ENCODE measurements around the gene TRMT6. TPM values are rescaled to one million over a fixed set of nuclear protein-coding genes. Genes with fewer than 3 reads are reported as not detected.

TRMT6 gene
- total RNA-seq, 4 donors from 2014 or later = 9.2 to 13.4 (median 9.7) TPM

- no peaks in the 10 kb centered on the region for H3K4me1 ChIP-seq
- H3K4me3 ChIP-seq = no peak overlapping the region
- no peaks in the 10 kb centered on the region for H3K36me3 ChIP-seq
- TF ChIP-seq POLR2AphosphoS5 (IDR thresholded peaks at IDR 0.05) (no peak), POLR2A (IDR thresholded peaks at IDR 0.05; ENCODE audit: low read depth) (no peak), EP300 (IDR thresholded peaks at IDR 0.05) (no peak), CTCF (IDR thresholded peaks at IDR 0.05) (no peak)
- H3K27ac ChIP-seq (replicated peaks in 1 of 4) = no peak overlapping the region
- DNase-seq (ENCODE audit: extremely low spot score) = no peak
- 95% methylated on average over 2 of the region's 2 CpGs for WGBS
- intact Hi-C loops (cut with DNase I) = no loop called here
- H3K9me3 ChIP-seq = no peaks in the 10 kb centered on the region
- H3K27me3 ChIP-seq = peaks cover 0 to 11% (median 0%) of the 10 kb centered on the region in 4 donors
These were observed 56.7 kb downstream of the TRMT6 start for GRCh38 chr20:5893621-5894020.

GRCh38 chr20:5893052-5893451 is 57.3 kb downstream of the TRMT6 start:
- Histone ChIP-seq H3K27ac (replicated peaks in 1 of 4) (no peak overlapping the region), H3K4me3 (no peak overlapping the region), H3K4me1 (no peaks in the 10 kb centered on the region), H3K9me3 (no peaks in the 10 kb centered on the region), H3K36me3 (no peaks in the 10 kb centered on the region), H3K27me3 (peaks cover 0 to 11% (median 0%) of the 10 kb centered on the region in 4 donors)
- 71% methylated on average over 3 of the region's 3 CpGs for WGBS
- intact Hi-C loops (cut with DNase I) = no loop called here
- no peak for TF ChIP-seq EP300 (IDR thresholded peaks at IDR 0.05)
- no peak for TF ChIP-seq POLR2AphosphoS5 (IDR thresholded peaks at IDR 0.05)
- no peak for TF ChIP-seq CTCF (IDR thresholded peaks at IDR 0.05)
- TF ChIP-seq POLR2A (IDR thresholded peaks at IDR 0.05; ENCODE audit: low read depth) = no peak
- no peak for DNase-seq (ENCODE audit: extremely low spot score)

- no peak overlapping the region for H3K4me3 ChIP-seq
- TF ChIP-seq EP300 (IDR thresholded peaks at IDR 0.05) (no peak), POLR2AphosphoS5 (IDR thresholded peaks at IDR 0.05) (no peak), POLR2A (IDR thresholded peaks at IDR 0.05; ENCODE audit: low read depth) (no peak), CTCF (IDR thresholded peaks at IDR 0.05) (no peak)
- H3K36me3 ChIP-seq = no peaks in the 10 kb centered on the region
- no peak for DNase-seq (ENCODE audit: extremely low spot score)
- H3K27me3 ChIP-seq = peaks cover 0 to 3% (median 0%) of the 10 kb centered on the region in 4 donors
- intact Hi-C loops (cut with DNase I) = no loop called here
- no peak overlapping the region for H3K27ac ChIP-seq (replicated peaks in 1 of 4)
- no peaks in the 10 kb centered on the region for H3K9me3 ChIP-seq
- H3K4me1 ChIP-seq = no peaks in the 10 kb centered on the region
- WGBS = 72% methylated on average over 10 of the region's 10 CpGs
These were observed 59.4 kb downstream of the TRMT6 start for GRCh38 chr20:5890773-5891441.

GRCh38 chr20:5888041-5888440 is 62.3 kb downstream of the TRMT6 start:
- Histone ChIP-seq H3K4me3 (no peak overlapping the region), H3K4me1 (no peaks in the 10 kb centered on the region), H3K9me3 (no peaks in the 10 kb centered on the region), H3K36me3 (no peaks in the 10 kb centered on the region), H3K27ac (replicated peaks in 1 of 4) (no peak overlapping the region), H3K27me3 (no peaks in the 10 kb centered on the region)
- 35% methylated on average over 1 of the region's 1 CpG for WGBS
- DNase-seq (ENCODE audit: extremely low spot score) = no peak
- TF ChIP-seq CTCF (IDR thresholded peaks at IDR 0.05) = no peak
- no peak for TF ChIP-seq POLR2A (IDR thresholded peaks at IDR 0.05; ENCODE audit: low read depth)
- TF ChIP-seq EP300 (IDR thresholded peaks at IDR 0.05) = no peak
- no peak for TF ChIP-seq POLR2AphosphoS5 (IDR thresholded peaks at IDR 0.05)
- intact Hi-C loops (cut with DNase I) = no loop called here

- 81% methylated on average over 3 of the region's 5 CpGs for WGBS
- intact Hi-C loops (cut with DNase I) = no loop called here
- no peak overlapping the region for H3K4me3 ChIP-seq
These were observed 62.9 kb downstream of the TRMT6 start for GRCh38 chr20:5887386-5887785.

More at GRCh38 chr20:5887386-5887785, 62.9 kb downstream of the TRMT6 start:
- TF ChIP-seq CTCF (IDR thresholded peaks at IDR 0.05) = no peak
- no peak for TF ChIP-seq EP300 (IDR thresholded peaks at IDR 0.05)
- no peak for TF ChIP-seq POLR2A (IDR thresholded peaks at IDR 0.05; ENCODE audit: low read depth)
- no peak for TF ChIP-seq POLR2AphosphoS5 (IDR thresholded peaks at IDR 0.05)
- Histone ChIP-seq H3K9me3 (no peaks in the 10 kb centered on the region), H3K27me3 (no peaks in the 10 kb centered on the region), H3K36me3 (no peaks in the 10 kb centered on the region), H3K4me1 (no peaks in the 10 kb centered on the region), H3K27ac (replicated peaks in 1 of 4) (no peak overlapping the region)
- no peak for DNase-seq (ENCODE audit: extremely low spot score)
